GM12878 (cell line): ENCODE data around the gene ZFTA. TPM values are rescaled to one million over a fixed set of nuclear protein-coding genes. Genes with fewer than 3 reads are reported as not detected.

Source experiments
- ATAC-seq: fragments of 200-7000 bp; cut with Tn5 transposase; 3 replicates; pipeline ENCODE4 v1.9.1; 2020; ENCODE audit warnings: mild to moderate bottlenecking, moderate library complexity
- BruUV-seq: library from RNA; stranded (reverse); fragments of 400-500 nt; replicated peaks from 2 replicates; lab custom pipeline; 2021; lab: Mats Ljungman, UMichigan
- CTCF ChIA-PET: fragments of 300-600 bp; sonication (Branson Sonifier 250); formaldehyde crosslinking; extraction: SDS; loops from one replicate; lab custom pipeline; 2021; ENCODE audit warnings: inconsistent platforms; lab: Yijun Ruan, JAX
- POLR2A ChIA-PET: fragments of 350-600 bp; formaldehyde crosslinking; extraction: SDS; loops from one replicate; lab custom pipeline; 2021; ENCODE audit warnings: inconsistent platforms; lab: Charles Lee
- RAD21 ChIA-PET: fragments of 300-600 bp; sonication (Branson Sonifier 250); formaldehyde crosslinking; loops from one replicate; lab custom pipeline; 2023; ENCODE audit warnings: antibody characterized with exemption; ENCODE audit not compliant: unreplicated experiment; lab: Charles Lee
- SMC1A ChIA-PET: fragments of 300-600 bp; sonication (Branson Sonifier 250); formaldehyde crosslinking; loops from one replicate; lab custom pipeline; 2023; ENCODE audit not compliant: unreplicated experiment, uncharacterized antibody; lab: Charles Lee
- DNase-seq: peaks from one replicate; pipeline ENCODE4 v3.0.0-alpha.2; 2011; ENCODE audit warnings: low read depth, low spot score
- FAIRE-seq: peaks from 3 replicates; lab custom pipeline; 2011; peaks lifted over from hg19 to GRCh38; lab: Jason Lieb, UNC
- H2AFZ ChIP-seq: 2 replicates; pipeline ENCODE4 v1.6.0; 2011; ENCODE audit warnings: low read depth, low read length, control low read depth; ENCODE audit not compliant: control insufficient read depth
- H3K27ac ChIP-seq: 2 replicates; pipeline ENCODE4 v1.5.1; 2011; ENCODE audit warnings: control low read depth; ENCODE audit not compliant: control insufficient read depth, insufficient read depth
- H3K27me3 ChIP-seq, 2 experiments: replicated peaks in 1 of 2; 2 replicates each; pipeline versions ENCODE4 v1.6.0 to v1.6.1; 2011; ENCODE audit warnings: low read length in 1 of 2; ENCODE audit not compliant: control insufficient read depth in 2 of 2, insufficient read depth in 2 of 2
- H3K36me3 ChIP-seq, 2 experiments: 2 replicates each; pipeline ENCODE4 v1.5.1; 2011; ENCODE audit warnings: low read length in 1 of 2; ENCODE audit not compliant: control insufficient read depth in 2 of 2, insufficient read depth in 2 of 2
- H3K4me1 ChIP-seq: 2 replicates; pipeline ENCODE4 v1.6.1; 2011; ENCODE audit warnings: mild to moderate bottlenecking, low read length, moderate library complexity, mixed read lengths; ENCODE audit not compliant: control insufficient read depth, insufficient read depth
- H3K4me2 ChIP-seq: 2 replicates; pipeline ENCODE4 v1.6.0; 2011; ENCODE audit warnings: control low read depth; ENCODE audit not compliant: control insufficient read depth, insufficient read depth
- H3K4me3 ChIP-seq: fragments of 200-600 bp; sonication (generic); 2 replicates; pipeline ENCODE4 v1.5.1; 2016
- H3K79me2 ChIP-seq: 2 replicates; pipeline ENCODE4 v1.6.0; 2011; ENCODE audit warnings: low read length; ENCODE audit not compliant: control insufficient read depth, insufficient read depth
- H3K9ac ChIP-seq: 2 replicates; pipeline ENCODE4 v1.8.0; 2011; ENCODE audit warnings: low read length, control low read depth, mixed read lengths; ENCODE audit not compliant: control insufficient read depth, insufficient read depth
- H3K9me3 ChIP-seq: replicated peaks from 3 replicates; pipeline ENCODE4 v1.5.1; 2011; ENCODE audit warnings: mild to moderate bottlenecking, low read length; ENCODE audit not compliant: control insufficient read depth, insufficient read depth
- H4K20me1 ChIP-seq: 2 replicates; pipeline ENCODE4 v1.6.0; 2011; ENCODE audit not compliant: control insufficient read depth, insufficient read depth
- ESRRA ChIP-seq: IDR thresholded peaks from 2 replicates; pipeline ENCODE4 v1.6.1; 2012; ENCODE audit warnings: mild to moderate bottlenecking, low read length, improper control_type of control experiment
- RB1 ChIP-seq: fragments of 450-650 bp; formaldehyde crosslinking; IDR thresholded peaks from 2 replicates; pipeline ENCODE4 v1.6.1; 2017; ENCODE audit warnings: mild to moderate bottlenecking, borderline replicate concordance
- TAF1 ChIP-seq: IDR thresholded peaks from 2 replicates; pipeline ENCODE4 v1.6.1; 2011; ENCODE audit warnings: mild to moderate bottlenecking, low read depth, low read length, borderline replicate concordance
- WGBS: methylation state at CpG from one replicate; pipeline ENCODE4 v1.1.6; 2016; ENCODE audit warnings: low lambda C conversion rate; ENCODE audit not compliant: insufficient replicate concordance, insufficient coverage; ENCODE audit errors: missing lambda C conversion rate; 5-methylcytosine and 5-hydroxymethylcytosine counted together
- in situ Hi-C: fragments of 300-500 bp; cut with MboI; formaldehyde crosslinking; loops from 9 replicates; pipeline ENCODE4 v1.14.3; 2018; ENCODE audit warnings: mixed read lengths
- intact Hi-C: fragments of 100-400 bp; cut with micrococcal nuclease; formaldehyde crosslinking; loops from one replicate; pipeline ENCODE4 v1.14.2; 2022; ENCODE audit not compliant: unreplicated experiment
- polyA plus RNA-seq, 11 experiments: library from polyadenylated mRNA; depleted of rRNA in 4 of 11; unstranded in 6 of 11; stranded (reverse) in 5 of 11; fragments of >200 nt; fragmentation: Nextera tagmentation in 4 of 11; fragmentation: Illumina TruSeq in 1 of 11; extraction: Ambion mirVana in 4 of 11; extraction: Trizol in 1 of 11; gene quantifications; 1 replicate in 1 of 11; 2 replicates in 10 of 11; pipeline versions ENCODE4 v1.2.1 to v1.2.3, GENCODE V29; 2011 to 2016; ENCODE audit warnings: inconsistent platforms in 2 of 11, missing spikeins in 2 of 11, low read depth in 1 of 11
- small RNA-seq: library from RNA; depleted of rRNA; stranded (forward); fragments of <200 nt; gene quantifications from one replicate; pipeline ENCODE3, GENCODE V24; 2014
- total RNA-seq, 4 experiments: library from RNA; depleted of rRNA in 3 of 4; stranded (reverse); fragments of >200 nt in 3 of 4; fragmentation: Illumina TruSeq in 1 of 4; extraction: Trizol in 1 of 4; gene quantifications; 2 replicates each; pipeline versions ENCODE4 v1.2.1 to v1.2.3, GENCODE V29; 2013 to 2021

Gene ZFTA
- total and polyA plus RNA-seq, 10 of the 15 experiments (the other 5 are each of a cell fraction or from before 2014, with no cell fraction given) = 0.39 to 7.9 (median 2.2) TPM

DNA sequence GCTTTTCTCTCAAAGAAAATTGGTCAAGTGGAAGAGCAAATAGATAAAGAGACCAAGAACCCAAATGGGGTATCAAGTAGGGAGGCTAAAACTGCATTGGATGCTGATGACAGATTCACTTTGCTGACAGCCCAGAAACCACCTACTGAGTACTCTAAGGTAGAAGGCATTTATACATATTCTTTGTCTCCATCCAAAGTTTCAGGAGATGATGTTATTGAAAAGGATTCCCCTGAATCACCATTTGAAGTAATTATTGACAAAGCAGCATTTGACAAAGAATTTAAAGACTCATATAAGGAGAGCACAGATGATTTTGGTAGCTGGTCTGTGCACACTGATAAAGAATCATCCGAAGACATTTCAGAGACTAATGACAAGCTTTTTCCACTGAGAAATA lies 49.6 kb downstream of the ZFTA start:
- no peak for DNase-seq
- CTCF ChIA-PET = interaction anchor here (1.2 kb wide), 1 partner anchor 20 kb away, joined by 3 read pairs; no protein-coding TSS in a partner anchor
- FAIRE-seq = no peak

More for the DNA sequence above, 49.6 kb downstream of the ZFTA start:
- Histone ChIP-seq H3K9me3 (no peaks in the 10 kb centered on the region), H3K9ac (no peak overlapping the region), H3K36me3 (peaks cover 0 to 3% of the 10 kb centered on the region in 2 experiments; a peak in 1 of 4 replicates), H4K20me1 (no peaks in the 10 kb centered on the region), H3K4me3 (no peak overlapping the region), H3K27ac (no peak overlapping the region), H3K4me1 (no peaks in the 10 kb centered on the region), H3K79me2 (no peaks in the 10 kb centered on the region), H3K27me3 (no peaks in the 10 kb centered on the region), H2AFZ (no peak overlapping the region), H3K4me2 (no peak overlapping the region)
- BruUV-seq = no TSS peak
- SMC1A ChIA-PET = no interaction called here
- POLR2A ChIA-PET = no interaction called here
- no peak for ATAC-seq
- in situ Hi-C loops (no loop called here), intact Hi-C loops (no loop called here)
- TF ChIP-seq RB1 (no peak), ESRRA (no peak), TAF1 (no peak)
- 100% methylated on average over 1 of the region's 1 CpG for WGBS
- RAD21 ChIA-PET = no interaction called here

Small RNA genes within 50 kb of the gene (small RNA-seq; reads per million reads assigned to genes)
- not detected for gene RN7SL596P

Other genes starting within 250 kb of the ZFTA start
Only the 7 nearest of the 11 such genes appear.
- 11.3 and 12.5 TPM in 2 replicates for gene PLAAT3, start 154.3 kb downstream of the ZFTA start, total RNA-seq (2014; rRNA removed)
- 7.0 and 8.1 TPM in 2 replicates for gene PLAAT3, start 154.3 kb downstream of the ZFTA start, total RNA-seq (2014; rRNA removed; fragmentation: Illumina TruSeq; extraction: Trizol)
- 13.3 and 15.4 TPM in 2 replicates for gene PLAAT3, start 154.3 kb downstream of the ZFTA start, total RNA-seq (2021)
- gene PLAAT3, start 154.3 kb downstream of the ZFTA start, polyA plus RNA-seq (2011; rRNA removed) = 3.2 and 4.8 TPM in 2 replicates
- gene PLAAT3, start 154.3 kb downstream of the ZFTA start, polyA plus RNA-seq (2014; fragmentation: Illumina TruSeq; extraction: Trizol) = 6.4 and 9.2 TPM in 2 replicates
- 10 to 100 TPM; 31.6 to 37.0 TPM for gene PLAAT3, start 154.3 kb downstream of the ZFTA start, polyA plus RNA-seq (2014; fragmentation: Nextera tagmentation; extraction: Ambion mirVana)
- gene PLAAT3, start 154.3 kb downstream of the ZFTA start, polyA plus RNA-seq (2014; rRNA removed) = 18.0 and 18.9 TPM in 2 replicates
- 10 to 100 TPM; 16.4 to 19.9 TPM for gene PLAAT3, start 154.3 kb downstream of the ZFTA start, polyA plus RNA-seq (2016; fragmentation: Nextera tagmentation; extraction: Ambion mirVana)
- 25.4 and 31.2 TPM in 2 replicates for gene ATL3, start 97.4 kb downstream of the ZFTA start, total RNA-seq (2014; rRNA removed)
- 28.7 and 29.2 TPM in 2 replicates for gene ATL3, start 97.4 kb downstream of the ZFTA start, total RNA-seq (2014; rRNA removed; fragmentation: Illumina TruSeq; extraction: Trizol)
- gene ATL3, start 97.4 kb downstream of the ZFTA start, total RNA-seq (2021) = 33.3 and 36.0 TPM in 2 replicates
- gene ATL3, start 97.4 kb downstream of the ZFTA start, polyA plus RNA-seq (2011; rRNA removed) = 19.4 and 27.7 TPM in 2 replicates
- 15.3 and 19.0 TPM in 2 replicates for gene ATL3, start 97.4 kb downstream of the ZFTA start, polyA plus RNA-seq (2014; fragmentation: Illumina TruSeq; extraction: Trizol)
- 10 to 100 TPM; 12.0 to 15.4 TPM for gene ATL3, start 97.4 kb downstream of the ZFTA start, polyA plus RNA-seq (2014; fragmentation: Nextera tagmentation; extraction: Ambion mirVana)
- 12.4 and 16.0 TPM in 2 replicates for gene ATL3, start 97.4 kb downstream of the ZFTA start, polyA plus RNA-seq (2014; rRNA removed)
- 10 to 100 TPM; 23.6 to 25.9 TPM for gene ATL3, start 97.4 kb downstream of the ZFTA start, polyA plus RNA-seq (2016; fragmentation: Nextera tagmentation; extraction: Ambion mirVana)
- gene RTN3, start 87.3 kb downstream of the ZFTA start, total RNA-seq (2014; rRNA removed) = 27.2 and 27.7 TPM in 2 replicates
- gene RTN3, start 87.3 kb downstream of the ZFTA start, total RNA-seq (2014; rRNA removed; fragmentation: Illumina TruSeq; extraction: Trizol) = 39.1 and 40.6 TPM in 2 replicates
- 52.4 and 56.1 TPM in 2 replicates for gene RTN3, start 87.3 kb downstream of the ZFTA start, total RNA-seq (2021)
- gene RTN3, start 87.3 kb downstream of the ZFTA start, polyA plus RNA-seq (2011; rRNA removed) = 60.3 and 79.8 TPM in 2 replicates
- gene RTN3, start 87.3 kb downstream of the ZFTA start, polyA plus RNA-seq (2014; fragmentation: Illumina TruSeq; extraction: Trizol) = 64.2 and 87.1 TPM in 2 replicates
- 10 to 100 TPM; 22.9 to 27.3 TPM for gene RTN3, start 87.3 kb downstream of the ZFTA start, polyA plus RNA-seq (2014; fragmentation: Nextera tagmentation; extraction: Ambion mirVana)
- gene RTN3, start 87.3 kb downstream of the ZFTA start, polyA plus RNA-seq (2014; rRNA removed) = 40.6 and 44.1 TPM in 2 replicates
- gene RTN3, start 87.3 kb downstream of the ZFTA start, polyA plus RNA-seq (2016; fragmentation: Nextera tagmentation; extraction: Ambion mirVana) = 10 to 100 TPM; 49.9 to 52.8 TPM
- gene SPINDOC, start 44.7 kb upstream of the ZFTA start, total RNA-seq (2014; rRNA removed) = 27.5 and 32.6 TPM in 2 replicates
- gene SPINDOC, start 44.7 kb upstream of the ZFTA start, total RNA-seq (2014; rRNA removed; fragmentation: Illumina TruSeq; extraction: Trizol) = 17.9 and 22.5 TPM in 2 replicates
- gene SPINDOC, start 44.7 kb upstream of the ZFTA start, total RNA-seq (2021) = 31.5 and 36.3 TPM in 2 replicates
- 11.9 and 19.0 TPM in 2 replicates for gene SPINDOC, start 44.7 kb upstream of the ZFTA start, polyA plus RNA-seq (2011; rRNA removed)
- gene SPINDOC, start 44.7 kb upstream of the ZFTA start, polyA plus RNA-seq (2014; fragmentation: Illumina TruSeq; extraction: Trizol) = 6.3 and 14.7 TPM in 2 replicates
- 1 to 10 TPM; 1.1 to 1.2 TPM for gene SPINDOC, start 44.7 kb upstream of the ZFTA start, polyA plus RNA-seq (2014; fragmentation: Nextera tagmentation; extraction: Ambion mirVana)
- 38.2 and 41.4 TPM in 2 replicates for gene SPINDOC, start 44.7 kb upstream of the ZFTA start, polyA plus RNA-seq (2014; rRNA removed)
- 1 to 10 TPM in 1 of 2 experiments, under 1 TPM in 1; 0.88 to 1.2 TPM for gene SPINDOC, start 44.7 kb upstream of the ZFTA start, polyA plus RNA-seq (2016; fragmentation: Nextera tagmentation; extraction: Ambion mirVana)
- 10.7 and 14.8 TPM in 2 replicates for gene MARK2, start 70.3 kb upstream of the ZFTA start, total RNA-seq (2014; rRNA removed)
- gene MARK2, start 70.3 kb upstream of the ZFTA start, total RNA-seq (2014; rRNA removed; fragmentation: Illumina TruSeq; extraction: Trizol) = 9.3 and 9.7 TPM in 2 replicates
- gene MARK2, start 70.3 kb upstream of the ZFTA start, total RNA-seq (2021) = 29.5 and 30.0 TPM in 2 replicates
- gene MARK2, start 70.3 kb upstream of the ZFTA start, polyA plus RNA-seq (2011; rRNA removed) = 11.3 and 14.5 TPM in 2 replicates
- gene MARK2, start 70.3 kb upstream of the ZFTA start, polyA plus RNA-seq (2014; fragmentation: Illumina TruSeq; extraction: Trizol) = 13.6 and 16.1 TPM in 2 replicates
- gene MARK2, start 70.3 kb upstream of the ZFTA start, polyA plus RNA-seq (2014; fragmentation: Nextera tagmentation; extraction: Ambion mirVana) = under 1 TPM; 0.19 to 0.40 TPM
- 20.2 and 22.2 TPM in 2 replicates for gene MARK2, start 70.3 kb upstream of the ZFTA start, polyA plus RNA-seq (2014; rRNA removed)
- 10 to 100 TPM in 1 of 2 experiments, 1 to 10 TPM in 1; 4.1 to 11.9 TPM for gene MARK2, start 70.3 kb upstream of the ZFTA start, polyA plus RNA-seq (2016; fragmentation: Nextera tagmentation; extraction: Ambion mirVana)
- gene RCOR2, start 148.4 kb upstream of the ZFTA start, total RNA-seq (2014; rRNA removed) = 0.05 and 0.17 TPM in 2 replicates
- 0.09 TPM in 1 of 2 replicates, not detected in the other for gene RCOR2, start 148.4 kb upstream of the ZFTA start, total RNA-seq (2014; rRNA removed; fragmentation: Illumina TruSeq; extraction: Trizol)
- gene RCOR2, start 148.4 kb upstream of the ZFTA start, total RNA-seq (2021) = 0.16 and 0.28 TPM in 2 replicates
- 0.07 and 0.11 TPM in 2 replicates for gene RCOR2, start 148.4 kb upstream of the ZFTA start, polyA plus RNA-seq (2011; rRNA removed)
- 0.06 and 0.10 TPM in 2 replicates for gene RCOR2, start 148.4 kb upstream of the ZFTA start, polyA plus RNA-seq (2014; fragmentation: Illumina TruSeq; extraction: Trizol)
- not detected for gene RCOR2, start 148.4 kb upstream of the ZFTA start, polyA plus RNA-seq (2014; fragmentation: Nextera tagmentation; extraction: Ambion mirVana)
- gene RCOR2, start 148.4 kb upstream of the ZFTA start, polyA plus RNA-seq (2014; rRNA removed) = 0.23 and 0.32 TPM in 2 replicates
- not detected for gene RCOR2, start 148.4 kb upstream of the ZFTA start, polyA plus RNA-seq (2016; fragmentation: Nextera tagmentation; extraction: Ambion mirVana)
- 16.4 and 17.5 TPM in 2 replicates for gene NAA40, start 170.2 kb upstream of the ZFTA start, total RNA-seq (2014; rRNA removed)
- 18.0 and 19.1 TPM in 2 replicates for gene NAA40, start 170.2 kb upstream of the ZFTA start, total RNA-seq (2014; rRNA removed; fragmentation: Illumina TruSeq; extraction: Trizol)
- gene NAA40, start 170.2 kb upstream of the ZFTA start, total RNA-seq (2021) = 25.0 and 25.7 TPM in 2 replicates
- gene NAA40, start 170.2 kb upstream of the ZFTA start, polyA plus RNA-seq (2011; rRNA removed) = 16.3 and 22.4 TPM in 2 replicates
- gene NAA40, start 170.2 kb upstream of the ZFTA start, polyA plus RNA-seq (2014; fragmentation: Illumina TruSeq; extraction: Trizol) = 31.6 and 31.7 TPM in 2 replicates
- 1 to 10 TPM; 4.8 to 6.0 TPM for gene NAA40, start 170.2 kb upstream of the ZFTA start, polyA plus RNA-seq (2014; fragmentation: Nextera tagmentation; extraction: Ambion mirVana)
- gene NAA40, start 170.2 kb upstream of the ZFTA start, polyA plus RNA-seq (2014; rRNA removed) = 24.7 and 24.8 TPM in 2 replicates
- 10 to 100 TPM; 21.9 to 23.5 TPM for gene NAA40, start 170.2 kb upstream of the ZFTA start, polyA plus RNA-seq (2016; fragmentation: Nextera tagmentation; extraction: Ambion mirVana)